ENCODE results near the gene C20orf202. TPM values are rescaled to one million over a fixed set of nuclear protein-coding genes. Genes with fewer than 3 reads are reported as not detected.

C20orf202 gene
- total and polyA plus RNA-seq, 9 of the 15 experiments (the other 6 are each of a cell fraction or from before 2014, with no cell fraction given) = 0.03 to 0.24 (median 0.15) TPM; not detected in 4

- TF ChIP-seq RERE (CRISPR knock-in tag; IDR thresholded peaks at IDR 0.05; ENCODE audit: borderline replicate concordance) (no peak), HMG20B (CRISPR knock-in tag; IDR thresholded peaks at IDR 0.05) (no peak), HDAC8 (tag; IDR thresholded peaks at IDR 0.05) (no peak), SRF (CRISPR knock-in tag; IDR thresholded peaks at IDR 0.05) (no peak), HINFP (tag; conservative IDR thresholded peaks at IDR 0.05; ENCODE audit: low read depth) (no peak), KLF10 (CRISPR knock-in tag; IDR thresholded peaks at IDR 0.05) (no peak), ZBTB49 (CRISPR knock-in tag; IDR thresholded peaks at IDR 0.05; ENCODE audit: borderline replicate concordance) (no peak), SUPT5H (IDR thresholded peaks at IDR 0.05) (no peak)
These were observed 9.5 kb downstream of the C20orf202 start (continued) for GRCh38 chr20:1212607-1213396.
